HUDEP-2 (cell line): ENCODE data around the gene GPALPP1.
A peak's percentile ranks its signal among the peaks of the same experiment; 100 is the strongest.
"Not testable (repeated sequence)": the region's sequence is repeated elsewhere in the genome, so short reads cannot be mapped to it uniquely, and the experiment has no call there.

Source experiments
- DNase-seq, 76 experiments: peaks; one replicate each; lab custom pipeline; 2025; ENCODE audit not compliant: unreplicated experiment in 76 of 76; lab: John Stamatoyannopoulos, UW

GPALPP1 gene

GRCh38 chr13:45055902-45056648, 66.7 kb downstream of the GPALPP1 start:
- DNase-seq: peak in 15 of 76 experiments; percentile 1 to 37 (median 12)

GRCh38 chr13:45060062-45060461, 70.7 kb downstream of the GPALPP1 start:
- no peak for DNase-seq

- DNase-seq: no peak
Observed at GRCh38 chr13:45063261-45063860, 74.0 kb downstream of the GPALPP1 start.

GRCh38 chr13:45063889-45064288, 74.6 kb downstream of the GPALPP1 start:
- not testable (repeated sequence) for DNase-seq

DNA sequence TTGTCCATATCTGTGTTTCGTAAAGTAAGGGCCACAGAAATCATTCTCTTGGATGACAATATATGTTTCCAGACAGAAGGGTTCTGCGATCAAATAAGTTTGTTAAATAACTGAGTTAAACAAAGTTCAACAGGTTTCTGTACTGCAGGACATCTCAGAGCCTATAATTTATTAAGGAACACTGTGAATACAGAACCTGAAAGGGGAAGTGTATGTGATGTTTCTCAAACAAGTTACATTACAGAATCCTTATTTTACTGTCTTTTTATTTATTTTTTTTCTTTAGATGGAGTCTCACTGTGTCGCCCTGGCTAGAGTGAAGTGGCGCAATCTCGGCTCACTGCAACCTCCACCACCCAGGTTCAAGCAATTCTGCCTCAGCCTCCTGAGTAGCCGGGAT, 75.6 kb downstream of the GPALPP1 start:
- no peak for DNase-seq

DNA sequence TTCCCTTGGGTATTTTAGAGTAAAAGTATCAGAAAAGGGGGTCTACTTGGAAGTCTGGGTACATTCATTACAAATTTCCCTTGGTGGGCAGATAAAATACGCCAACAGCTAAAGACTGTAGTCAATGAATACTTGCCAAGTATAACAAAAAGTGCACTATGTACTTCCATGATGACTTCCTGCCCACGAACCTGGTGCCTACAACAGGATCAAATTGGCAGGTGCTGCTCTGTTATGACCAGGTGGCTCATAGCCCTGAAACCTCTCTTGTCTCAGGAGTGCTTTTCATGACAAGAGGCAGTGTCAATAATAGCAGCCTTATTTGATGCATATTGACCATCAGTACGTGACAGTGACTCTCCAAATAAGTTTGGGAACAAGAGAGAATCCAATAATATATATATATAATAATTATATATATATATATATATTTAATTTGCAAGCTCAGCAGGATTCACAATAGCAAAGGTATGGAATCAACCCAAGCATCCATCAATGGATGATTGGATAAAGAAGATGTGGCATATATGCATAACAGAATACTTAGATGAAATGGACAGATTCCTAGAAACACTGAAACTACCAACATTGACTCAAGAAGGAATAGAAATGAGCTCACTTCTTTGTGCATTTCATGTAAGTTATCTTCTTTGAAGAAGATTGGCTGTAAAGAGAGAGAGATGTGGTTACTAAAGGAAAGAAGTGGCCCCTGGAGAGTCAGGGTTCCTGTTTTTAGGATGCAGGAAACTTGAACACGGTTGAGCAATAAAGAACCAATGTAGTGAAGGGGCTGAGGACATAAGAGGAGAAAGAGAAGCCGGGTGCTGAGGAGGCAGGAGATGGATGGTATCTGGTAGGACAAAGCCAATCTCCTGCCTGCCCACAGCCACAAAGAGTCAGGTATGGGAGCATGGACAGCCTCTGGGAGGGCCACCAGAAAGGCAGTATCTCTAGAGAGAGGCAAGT, 79.0 kb downstream of the GPALPP1 start:
- no peak for DNase-seq

DNA sequence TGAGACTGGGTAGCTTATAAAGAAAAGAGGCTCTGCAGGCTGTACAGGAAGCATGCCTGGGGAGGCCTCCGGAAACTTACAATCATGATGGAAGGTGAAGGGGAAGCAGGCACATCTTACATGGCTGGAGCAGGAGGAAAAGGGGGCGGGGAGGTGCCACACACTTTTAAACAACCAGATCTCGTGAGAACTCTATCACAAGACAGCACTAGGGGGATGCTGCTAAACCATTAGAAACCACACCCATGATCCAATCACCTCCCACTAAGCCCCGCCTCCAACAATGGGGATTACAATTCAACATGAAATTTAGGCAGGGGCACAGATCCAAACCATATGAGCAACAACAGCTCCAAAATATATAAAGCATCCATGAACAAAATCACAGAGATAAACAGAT, 84.5 kb downstream of the GPALPP1 start:
- peak in 12 of 76 experiments; percentile 2 to 22 (median 12) for DNase-seq

DNA sequence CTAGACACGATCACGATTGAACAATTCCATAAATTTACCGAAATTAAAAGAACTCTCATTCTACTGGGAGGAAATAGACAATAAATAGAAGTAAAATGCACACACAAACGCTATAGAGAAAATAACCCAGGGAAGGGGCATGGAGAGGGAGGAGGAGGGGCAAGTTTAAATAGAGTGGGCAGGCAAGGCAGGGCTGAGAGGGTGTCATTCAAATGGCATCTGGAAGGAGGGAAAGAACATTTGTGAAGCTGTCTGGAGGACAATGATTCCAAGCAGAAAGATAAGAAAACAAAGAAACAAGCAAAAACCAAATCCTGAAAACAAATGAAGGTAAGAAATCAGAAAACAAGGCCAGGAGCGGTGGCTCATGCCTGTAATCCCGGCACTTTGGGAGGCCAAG, 85.4 kb downstream of the GPALPP1 start:
- DNase-seq: no peak

GRCh38 chr13:45078003-45078402, 88.7 kb downstream of the GPALPP1 start:
- no peak for DNase-seq
